Esophagus squamous epithelium (tissue), 4 donors: ENCODE data around the gene CFAP299.

ENCODE experiments used
- CTCF ChIP-seq, 6 experiments: fragments of 450-650 bp in 4 of 6; fragments of 200-600 bp in 2 of 6; sonication (generic) in 2 of 6; IDR thresholded peaks; one replicate each; pipeline ENCODE4 v1.5.1; 2016 to 2019; ENCODE audit warnings: antibody characterized with exemption in 6 of 6, mild to moderate bottlenecking in 4 of 6, moderate library complexity in 4 of 6
- POLR2A ChIP-seq, 4 donors: fragments of 450-650 bp; IDR thresholded peaks; one replicate each; pipeline ENCODE4 v1.6.1; 2017; ENCODE audit warnings: antibody characterized with exemption in 4 of 4, mild to moderate bottlenecking in 4 of 4, moderate library complexity in 3 of 4

- TF ChIP-seq CTCF (IDR thresholded peaks at IDR 0.05) = no peak
- TF ChIP-seq POLR2A (IDR thresholded peaks at IDR 0.05) = no peak
Measured at GRCh38 chr4:80475798-80476197, 140.3 kb downstream of the CFAP299 start.
